HL-60 (cell line): ENCODE data around the gene ST6GALNAC6.

Experiments used
- DNase-seq, 2 experiments: peaks; one replicate each; pipeline ENCODE4 v3.0.0-alpha.2; 2010 to 2020; ENCODE audit warnings: low read depth in 1 of 2, low spot score in 1 of 2
- H3K27ac ChIP-seq: fragments of 250-450 bp; sonication (Bioruptor Pico); replicated peaks from 2 replicates; pipeline ENCODE4 v1.5.1; 2020; ENCODE audit warnings: mild to moderate bottlenecking, moderate library complexity
- H3K27me3 ChIP-seq: fragments of 250-450 bp; sonication (Bioruptor Pico); 2 replicates; pipeline ENCODE4 v1.5.1; 2021; ENCODE audit warnings: mild to moderate bottlenecking, moderate library complexity; ENCODE audit not compliant: insufficient read depth, poor library complexity, severe bottlenecking
- H3K4me3 ChIP-seq: replicated peaks from 2 replicates; pipeline ENCODE4 v1.5.1; 2011; ENCODE audit warnings: mild to moderate bottlenecking, control low read depth, low read length; ENCODE audit not compliant: insufficient read depth
- GABPA ChIP-seq: IDR thresholded peaks from 2 replicates; pipeline ENCODE4 v1.6.1; 2012; ENCODE audit warnings: low read depth
- POLR2AphosphoS5 ChIP-seq: IDR thresholded peaks from 2 replicates; pipeline ENCODE4 v1.6.1; 2012; ENCODE audit warnings: low read depth
- SPI1 ChIP-seq: IDR thresholded peaks from 2 replicates; pipeline ENCODE4 v1.6.1; 2012; ENCODE audit warnings: low read depth, mild to moderate bottlenecking, borderline replicate concordance
- TF ChIP-seq, protein P1 (sequence below): IDR thresholded peaks from 2 replicates; pipeline ENCODE4 v1.6.1; 2012; ENCODE audit warnings: low read depth; ENCODE audit not compliant: insufficient replicate concordance
- TF ChIP-seq, protein P2 (sequence below): IDR thresholded peaks from one replicate; pipeline ENCODE4 v1.5.1; 2011; ENCODE audit warnings: low read length, control low read depth, inconsistent platforms; ENCODE audit not compliant: insufficient read depth

The ST6GALNAC6 gene

DNA sequence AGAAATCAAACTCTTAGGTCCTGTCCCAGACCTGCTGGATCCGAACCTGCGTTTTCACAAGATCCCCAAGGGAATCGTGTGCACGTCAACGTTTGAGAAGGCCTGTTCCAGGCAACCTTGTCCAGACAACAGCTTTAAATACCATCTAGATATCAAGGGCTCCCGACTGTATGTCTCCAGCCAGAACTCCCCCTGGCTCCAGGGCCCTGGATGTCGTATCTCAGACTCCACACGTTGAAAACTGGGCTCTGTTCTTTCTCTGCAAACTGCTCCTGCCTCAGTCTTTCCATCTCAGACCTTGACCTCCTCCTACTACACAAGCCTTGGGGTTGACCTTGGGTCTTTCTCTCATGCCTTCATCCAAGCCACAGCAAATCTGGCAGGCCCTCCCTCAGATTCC is 39.1 kb downstream of the ST6GALNAC6 start:
- Histone ChIP-seq H3K27me3 (no peaks in the 10 kb centered on the region), H3K27ac (no peak overlapping the region), H3K4me3 (no peak overlapping the region)
- DNase-seq: no peak
- TF ChIP-seq POLR2AphosphoS5: no peak

DNA sequence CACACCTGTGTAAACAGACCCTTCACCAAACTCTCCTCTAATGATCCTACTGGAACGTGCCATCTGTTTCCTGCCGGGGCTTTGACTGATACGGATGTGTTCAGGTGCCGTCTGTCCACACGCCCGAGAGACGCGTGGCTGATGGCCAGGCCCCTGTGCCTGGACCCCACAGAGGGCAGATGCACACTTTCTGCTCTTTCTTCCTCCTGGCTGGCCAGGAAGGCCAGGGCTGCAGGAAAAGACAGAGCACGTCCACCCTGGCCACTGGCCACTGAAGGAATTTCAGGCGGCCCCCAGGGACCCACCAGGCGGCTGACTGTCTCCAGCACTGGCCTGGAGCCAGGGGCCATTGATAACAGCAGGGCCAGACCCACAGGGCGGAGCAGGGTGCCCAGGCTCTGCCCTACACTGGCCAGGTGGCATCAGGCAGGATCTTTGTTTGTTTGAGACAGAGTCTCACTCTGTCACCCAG is 41.3 kb downstream of the ST6GALNAC6 start:
- no peak overlapping the region for H3K4me3 ChIP-seq
- no peak overlapping the region for H3K27ac ChIP-seq
- TF ChIP-seq POLR2AphosphoS5 (no peak), SPI1 (no peak), GABPA (no peak)
- TF ChIP-seq, protein P1, sequence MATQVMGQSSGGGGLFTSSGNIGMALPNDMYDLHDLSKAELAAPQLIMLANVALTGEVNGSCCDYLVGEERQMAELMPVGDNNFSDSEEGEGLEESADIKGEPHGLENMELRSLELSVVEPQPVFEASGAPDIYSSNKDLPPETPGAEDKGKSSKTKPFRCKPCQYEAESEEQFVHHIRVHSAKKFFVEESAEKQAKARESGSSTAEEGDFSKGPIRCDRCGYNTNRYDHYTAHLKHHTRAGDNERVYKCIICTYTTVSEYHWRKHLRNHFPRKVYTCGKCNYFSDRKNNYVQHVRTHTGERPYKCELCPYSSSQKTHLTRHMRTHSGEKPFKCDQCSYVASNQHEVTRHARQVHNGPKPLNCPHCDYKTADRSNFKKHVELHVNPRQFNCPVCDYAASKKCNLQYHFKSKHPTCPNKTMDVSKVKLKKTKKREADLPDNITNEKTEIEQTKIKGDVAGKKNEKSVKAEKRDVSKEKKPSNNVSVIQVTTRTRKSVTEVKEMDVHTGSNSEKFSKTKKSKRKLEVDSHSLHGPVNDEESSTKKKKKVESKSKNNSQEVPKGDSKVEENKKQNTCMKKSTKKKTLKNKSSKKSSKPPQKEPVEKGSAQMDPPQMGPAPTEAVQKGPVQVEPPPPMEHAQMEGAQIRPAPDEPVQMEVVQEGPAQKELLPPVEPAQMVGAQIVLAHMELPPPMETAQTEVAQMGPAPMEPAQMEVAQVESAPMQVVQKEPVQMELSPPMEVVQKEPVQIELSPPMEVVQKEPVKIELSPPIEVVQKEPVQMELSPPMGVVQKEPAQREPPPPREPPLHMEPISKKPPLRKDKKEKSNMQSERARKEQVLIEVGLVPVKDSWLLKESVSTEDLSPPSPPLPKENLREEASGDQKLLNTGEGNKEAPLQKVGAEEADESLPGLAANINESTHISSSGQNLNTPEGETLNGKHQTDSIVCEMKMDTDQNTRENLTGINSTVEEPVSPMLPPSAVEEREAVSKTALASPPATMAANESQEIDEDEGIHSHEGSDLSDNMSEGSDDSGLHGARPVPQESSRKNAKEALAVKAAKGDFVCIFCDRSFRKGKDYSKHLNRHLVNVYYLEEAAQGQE: no peak
- TF ChIP-seq, protein P2, sequence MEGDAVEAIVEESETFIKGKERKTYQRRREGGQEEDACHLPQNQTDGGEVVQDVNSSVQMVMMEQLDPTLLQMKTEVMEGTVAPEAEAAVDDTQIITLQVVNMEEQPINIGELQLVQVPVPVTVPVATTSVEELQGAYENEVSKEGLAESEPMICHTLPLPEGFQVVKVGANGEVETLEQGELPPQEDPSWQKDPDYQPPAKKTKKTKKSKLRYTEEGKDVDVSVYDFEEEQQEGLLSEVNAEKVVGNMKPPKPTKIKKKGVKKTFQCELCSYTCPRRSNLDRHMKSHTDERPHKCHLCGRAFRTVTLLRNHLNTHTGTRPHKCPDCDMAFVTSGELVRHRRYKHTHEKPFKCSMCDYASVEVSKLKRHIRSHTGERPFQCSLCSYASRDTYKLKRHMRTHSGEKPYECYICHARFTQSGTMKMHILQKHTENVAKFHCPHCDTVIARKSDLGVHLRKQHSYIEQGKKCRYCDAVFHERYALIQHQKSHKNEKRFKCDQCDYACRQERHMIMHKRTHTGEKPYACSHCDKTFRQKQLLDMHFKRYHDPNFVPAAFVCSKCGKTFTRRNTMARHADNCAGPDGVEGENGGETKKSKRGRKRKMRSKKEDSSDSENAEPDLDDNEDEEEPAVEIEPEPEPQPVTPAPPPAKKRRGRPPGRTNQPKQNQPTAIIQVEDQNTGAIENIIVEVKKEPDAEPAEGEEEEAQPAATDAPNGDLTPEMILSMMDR: no peak
- no peak for DNase-seq
- H3K27me3 ChIP-seq: no peaks in the 10 kb centered on the region

DNA sequence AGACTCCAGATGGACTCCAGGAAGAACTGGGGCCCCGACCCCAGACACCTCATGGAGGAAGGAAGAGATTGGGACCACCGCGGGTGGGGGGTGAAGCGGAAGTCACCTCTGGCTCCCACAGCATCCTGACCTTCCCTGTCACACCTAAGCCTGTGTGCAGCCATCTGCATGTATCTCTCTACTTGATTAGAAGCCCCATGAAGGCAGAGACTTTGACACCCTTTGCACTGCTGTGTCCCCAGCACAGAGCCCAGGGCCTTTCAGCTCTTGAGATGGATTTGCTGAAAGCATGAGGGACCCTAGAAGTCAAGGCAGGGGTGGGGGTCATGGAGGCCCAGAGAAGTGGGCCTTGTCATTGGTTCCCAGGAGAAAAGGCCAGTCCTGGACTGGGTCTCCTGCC is 42.1 kb downstream of the ST6GALNAC6 start:
- no peak for DNase-seq
- H3K4me3 ChIP-seq: no peak overlapping the region
- no peaks in the 10 kb centered on the region for H3K27me3 ChIP-seq
- TF ChIP-seq, protein P2: no peak
- TF ChIP-seq GABPA (no peak), POLR2AphosphoS5 (no peak), SPI1 (no peak)
- TF ChIP-seq, protein P1: no peak
- no peak overlapping the region for H3K27ac ChIP-seq

DNA sequence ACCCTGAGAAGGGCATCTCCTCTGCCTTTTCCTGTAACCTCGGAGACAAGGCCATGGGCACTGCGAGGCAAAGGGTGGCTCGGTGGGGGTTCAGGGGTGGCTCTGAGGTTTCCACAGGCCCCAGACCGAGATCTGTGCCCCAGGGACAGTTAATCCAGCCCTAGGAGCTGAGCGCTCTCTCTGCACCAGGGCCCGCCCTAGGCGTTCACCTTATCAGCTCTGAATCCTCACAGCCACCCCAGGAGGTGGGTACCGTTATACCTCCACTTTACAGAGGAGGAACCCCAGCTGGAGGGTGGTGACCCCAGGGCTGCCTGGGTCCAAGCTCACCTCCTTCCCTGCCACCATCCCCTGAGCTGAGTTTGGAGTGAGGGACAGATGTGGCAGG is 42.7 kb downstream of the ST6GALNAC6 start:
- Histone ChIP-seq H3K27ac (no peak overlapping the region), H3K27me3 (no peaks in the 10 kb centered on the region), H3K4me3 (no peak overlapping the region)
- DNase-seq: no peak
- TF ChIP-seq SPI1: no peak

DNA sequence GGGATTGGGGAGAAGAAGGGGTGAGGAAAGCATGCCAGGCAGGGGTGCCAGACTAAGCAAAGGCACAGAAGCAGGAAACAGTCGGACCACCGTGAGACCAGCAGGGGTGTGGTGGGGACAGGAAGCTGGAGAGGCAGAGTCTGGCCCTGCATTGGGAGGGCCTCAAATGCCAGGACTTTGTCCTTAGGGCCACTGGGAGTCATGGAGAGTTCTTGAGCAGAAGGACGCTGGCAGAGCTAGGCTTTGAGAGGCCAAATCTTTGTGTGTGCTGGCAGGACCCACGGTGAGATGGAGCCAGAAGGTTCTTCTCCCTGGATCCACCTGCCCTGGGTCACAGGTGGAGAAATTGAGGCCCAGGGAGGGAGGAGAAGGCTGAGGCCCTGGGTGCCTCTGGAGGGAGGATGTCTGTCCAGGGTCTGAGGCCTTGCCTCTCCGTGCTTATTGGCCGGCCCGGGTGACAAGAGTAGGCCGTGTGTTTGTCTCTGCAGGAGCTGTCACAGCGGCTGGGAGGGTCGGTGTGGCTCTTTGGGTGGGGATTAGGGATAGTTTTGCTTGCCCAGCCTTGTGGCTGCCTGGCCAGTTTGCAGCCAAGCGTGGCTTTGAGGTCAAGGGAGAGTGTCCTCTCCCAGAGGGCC is 43.2 kb downstream of the ST6GALNAC6 start:
- Histone ChIP-seq H3K27ac (no peak overlapping the region), H3K27me3 (no peaks in the 10 kb centered on the region), H3K4me3 (no peak overlapping the region)
- TF ChIP-seq SPI1 (no peak), POLR2AphosphoS5 (no peak), GABPA (no peak)
- TF ChIP-seq, protein P2: no peak
- TF ChIP-seq, protein P1: no peak
- no peak for DNase-seq
